Breast epithelium (tissue), 3 donors: Measurements from ENCODE around the gene CORO7.

ENCODE experiments used
- POLR2A ChIP-seq: fragments of 450-650 bp; IDR thresholded peaks from one replicate; pipeline ENCODE4 v1.6.1; 2016; ENCODE audit warnings: antibody characterized with exemption, mild to moderate bottlenecking, moderate library complexity
- TF ChIP-seq, protein P1 (sequence below), 3 donors: fragments of 450-650 bp; IDR thresholded peaks; one replicate each; pipeline ENCODE4 v1.5.1; 2016 to 2017; ENCODE audit warnings: antibody characterized with exemption in 3 of 3, mild to moderate bottlenecking in 3 of 3, moderate library complexity in 3 of 3

DNA sequence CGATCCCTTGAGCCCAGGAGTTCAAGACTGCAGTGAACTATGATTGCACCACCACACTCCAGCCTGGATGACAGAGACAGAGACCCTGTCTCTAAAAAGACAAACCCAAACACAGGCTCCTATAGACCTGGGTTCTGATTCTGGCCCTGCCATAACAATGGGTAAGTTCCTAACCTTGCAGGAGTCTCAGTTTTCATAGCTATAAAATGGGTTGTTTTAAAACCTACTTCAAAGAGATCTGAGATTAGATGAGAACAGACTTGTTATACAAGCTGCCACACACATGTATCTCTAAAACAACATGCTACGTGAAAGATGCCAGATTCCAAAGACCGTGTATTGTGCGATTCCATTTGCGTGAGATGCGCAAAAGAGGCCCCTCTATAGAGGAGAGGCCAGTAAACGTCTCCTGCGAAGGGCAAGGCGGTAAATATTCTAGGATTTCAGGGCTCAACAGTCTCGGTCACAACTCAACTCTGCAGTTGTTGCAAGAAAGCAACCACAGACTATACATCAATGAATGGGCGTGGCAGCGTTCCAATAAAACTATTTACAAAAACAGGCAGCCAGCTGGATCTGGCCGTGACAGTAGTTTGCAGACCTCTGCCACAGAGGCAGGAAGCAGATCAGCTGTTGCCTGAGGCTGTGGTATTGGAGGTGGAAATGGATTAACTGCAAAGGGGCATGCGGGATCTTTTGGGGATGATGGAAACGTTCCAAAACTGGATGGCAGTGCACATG lies 5.9 kb downstream of the CORO7 start:
- TF ChIP-seq, protein P1, sequence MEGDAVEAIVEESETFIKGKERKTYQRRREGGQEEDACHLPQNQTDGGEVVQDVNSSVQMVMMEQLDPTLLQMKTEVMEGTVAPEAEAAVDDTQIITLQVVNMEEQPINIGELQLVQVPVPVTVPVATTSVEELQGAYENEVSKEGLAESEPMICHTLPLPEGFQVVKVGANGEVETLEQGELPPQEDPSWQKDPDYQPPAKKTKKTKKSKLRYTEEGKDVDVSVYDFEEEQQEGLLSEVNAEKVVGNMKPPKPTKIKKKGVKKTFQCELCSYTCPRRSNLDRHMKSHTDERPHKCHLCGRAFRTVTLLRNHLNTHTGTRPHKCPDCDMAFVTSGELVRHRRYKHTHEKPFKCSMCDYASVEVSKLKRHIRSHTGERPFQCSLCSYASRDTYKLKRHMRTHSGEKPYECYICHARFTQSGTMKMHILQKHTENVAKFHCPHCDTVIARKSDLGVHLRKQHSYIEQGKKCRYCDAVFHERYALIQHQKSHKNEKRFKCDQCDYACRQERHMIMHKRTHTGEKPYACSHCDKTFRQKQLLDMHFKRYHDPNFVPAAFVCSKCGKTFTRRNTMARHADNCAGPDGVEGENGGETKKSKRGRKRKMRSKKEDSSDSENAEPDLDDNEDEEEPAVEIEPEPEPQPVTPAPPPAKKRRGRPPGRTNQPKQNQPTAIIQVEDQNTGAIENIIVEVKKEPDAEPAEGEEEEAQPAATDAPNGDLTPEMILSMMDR (IDR thresholded peaks at IDR 0.05): no peak
- TF ChIP-seq POLR2A: no peak
